Breast epithelium (tissue), 3 donors: ENCODE data around the gene CLTCL1.

ENCODE experiments used
- CTCF ChIP-seq, 3 donors: fragments of 450-650 bp; IDR thresholded peaks; one replicate each; pipeline ENCODE4 v1.5.1; 2016 to 2017; ENCODE audit warnings: antibody characterized with exemption in 3 of 3, mild to moderate bottlenecking in 3 of 3, moderate library complexity in 3 of 3
- POLR2AphosphoS5 ChIP-seq, 3 donors: sonication (generic); formaldehyde crosslinking; IDR thresholded peaks; one replicate each; pipeline ENCODE4 v1.6.1; 2017; ENCODE audit warnings: antibody characterized with exemption in 3 of 3

- TF ChIP-seq CTCF (IDR thresholded peaks at IDR 0.05) (no peak), POLR2AphosphoS5 (IDR thresholded peaks at IDR 0.05) (no peak)
These were observed 84.1 kb downstream of the CLTCL1 start for GRCh38 chr22:19207401-19207808.
